GM18505 (cell line): ENCODE data around the gene PIGM.

Experiments
- ATAC-seq: cut with Tn5 transposase; IDR thresholded peaks from one replicate; pipeline ENCODE4 v1.9.1; 2021; ENCODE audit not compliant: unreplicated experiment
- POLR2A ChIP-seq: IDR thresholded peaks from 4 replicates; pipeline ENCODE4 v1.6.1; 2011; ENCODE audit warnings: borderline replicate concordance; ENCODE audit not compliant: insufficient read depth, insufficient read length; ENCODE audit errors: extremely low read depth

PIGM gene

GRCh38 chr1:159986093-159986492, 45.7 kb downstream of the PIGM start:
- TF ChIP-seq POLR2A = no peak
- no peak for ATAC-seq

GRCh38 chr1:159985473-159985872, 46.3 kb downstream of the PIGM start:
- ATAC-seq = no peak
- no peak for TF ChIP-seq POLR2A

- no peak for ATAC-seq
- TF ChIP-seq POLR2A = no peak
Measured at GRCh38 chr1:159983681-159984080, 48.1 kb downstream of the PIGM start.

GRCh38 chr1:159982280-159982679, 49.5 kb downstream of the PIGM start:
- no peak for TF ChIP-seq POLR2A
- ATAC-seq = no peak

- no peak for ATAC-seq
- TF ChIP-seq POLR2A = no peak
Measured at GRCh38 chr1:159981351-159982055, 50.3 kb downstream of the PIGM start.

- no peak for ATAC-seq
- TF ChIP-seq POLR2A = no peak
Measured at GRCh38 chr1:159980786-159981185, 51.0 kb downstream of the PIGM start.

GRCh38 chr1:159980076-159980475, 51.7 kb downstream of the PIGM start:
- ATAC-seq = no peak
- TF ChIP-seq POLR2A = no peak

- TF ChIP-seq POLR2A = no peak
Measured at GRCh38 chr1:159979257-159979656, 52.5 kb downstream of the PIGM start.

GRCh38 chr1:159978107-159978398, 53.7 kb downstream of the PIGM start:
- ATAC-seq = no peak
- TF ChIP-seq POLR2A = no peak

More at GRCh38 chr1:159979257-159979656, 52.5 kb downstream of the PIGM start:
- no peak for ATAC-seq

- ATAC-seq = no peak
- TF ChIP-seq POLR2A = no peak
Measured at GRCh38 chr1:159977364-159978106, 54.3 kb downstream of the PIGM start.
